Endothelial cell of umbilical vein (primary cell): ENCODE measurements around the gene FRMD4A.

Experiments
- EZH2 ChIP-seq: IDR thresholded peaks from 2 replicates; pipeline ENCODE4 v1.6.1; 2012; ENCODE audit warnings: borderline replicate concordance, low read depth, mild to moderate bottlenecking, moderate library complexity, low read length, inconsistent platforms; ENCODE audit not compliant: severe bottlenecking
- MYC ChIP-seq: IDR thresholded peaks from one replicate; pipeline ENCODE4 v1.6.1; 2011; ENCODE audit warnings: mild to moderate bottlenecking, low read depth, low read length
- POLR2A ChIP-seq: IDR thresholded peaks from 2 replicates; pipeline ENCODE4 v1.6.1; 2012; ENCODE audit warnings: low read depth, mild to moderate bottlenecking, control low read depth, low read length
- POLR2AphosphoS5 ChIP-seq: IDR thresholded peaks from 2 replicates; pipeline ENCODE4 v1.6.1; 2012; ENCODE audit warnings: low read depth, mild to moderate bottlenecking, control low read depth, low read length, moderate library complexity; ENCODE audit not compliant: insufficient read depth
- TF ChIP-seq, protein P1 (sequence below), 2 donors: IDR thresholded peaks; 1 replicate in 1 of 2; 2 replicates in 1 of 2; pipeline ENCODE4 v1.5.1; 2011; ENCODE audit warnings: low read length in 2 of 2, mild to moderate bottlenecking in 2 of 2, moderate library complexity in 2 of 2, control low read depth in 1 of 2, inconsistent platforms in 1 of 2, low read depth in 1 of 2; ENCODE audit not compliant: insufficient read depth in 1 of 2; ENCODE audit errors: extremely low read depth in 1 of 2

DNA sequence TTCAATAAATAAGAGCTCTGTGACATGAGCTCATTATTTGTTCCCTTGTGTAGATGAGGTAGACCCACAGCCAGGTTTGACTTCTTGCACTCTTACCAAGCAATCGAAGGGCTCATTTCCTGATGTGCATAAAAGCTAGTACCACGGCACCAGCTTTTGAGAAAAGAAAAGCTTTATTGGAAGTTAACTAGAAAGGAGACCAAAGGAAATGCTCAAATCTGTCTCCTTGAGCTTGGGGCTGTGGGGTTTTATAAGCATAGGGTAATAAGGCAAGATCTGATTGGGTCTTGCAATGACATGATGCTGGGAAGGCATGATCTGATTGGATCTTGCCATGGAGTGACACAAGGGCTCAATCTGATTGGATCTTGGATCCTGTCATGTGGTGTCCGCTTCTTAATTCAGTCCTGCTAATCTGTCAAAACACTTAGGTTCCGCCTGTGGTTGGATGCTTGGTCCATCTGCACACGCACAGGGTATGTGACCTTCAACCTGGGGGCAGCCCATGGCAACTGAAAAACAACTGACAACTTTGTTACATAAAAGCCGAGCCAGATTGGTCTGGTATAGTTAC lies 47.8 kb upstream of the FRMD4A start:
- TF ChIP-seq POLR2AphosphoS5 (no peak), POLR2A (no peak), EZH2 (no peak), MYC (no peak)
- TF ChIP-seq, protein P1, sequence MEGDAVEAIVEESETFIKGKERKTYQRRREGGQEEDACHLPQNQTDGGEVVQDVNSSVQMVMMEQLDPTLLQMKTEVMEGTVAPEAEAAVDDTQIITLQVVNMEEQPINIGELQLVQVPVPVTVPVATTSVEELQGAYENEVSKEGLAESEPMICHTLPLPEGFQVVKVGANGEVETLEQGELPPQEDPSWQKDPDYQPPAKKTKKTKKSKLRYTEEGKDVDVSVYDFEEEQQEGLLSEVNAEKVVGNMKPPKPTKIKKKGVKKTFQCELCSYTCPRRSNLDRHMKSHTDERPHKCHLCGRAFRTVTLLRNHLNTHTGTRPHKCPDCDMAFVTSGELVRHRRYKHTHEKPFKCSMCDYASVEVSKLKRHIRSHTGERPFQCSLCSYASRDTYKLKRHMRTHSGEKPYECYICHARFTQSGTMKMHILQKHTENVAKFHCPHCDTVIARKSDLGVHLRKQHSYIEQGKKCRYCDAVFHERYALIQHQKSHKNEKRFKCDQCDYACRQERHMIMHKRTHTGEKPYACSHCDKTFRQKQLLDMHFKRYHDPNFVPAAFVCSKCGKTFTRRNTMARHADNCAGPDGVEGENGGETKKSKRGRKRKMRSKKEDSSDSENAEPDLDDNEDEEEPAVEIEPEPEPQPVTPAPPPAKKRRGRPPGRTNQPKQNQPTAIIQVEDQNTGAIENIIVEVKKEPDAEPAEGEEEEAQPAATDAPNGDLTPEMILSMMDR (IDR thresholded peaks at IDR 0.05; ENCODE audit: extremely low read depth in 1 of 2, insufficient read depth in 1 of 2, low read depth in 1 of 2, low read length in 2 of 2): no peak
